Ishikawa (cell line): ENCODE measurements around the gene SLC39A13.

Source experiments
- CEBPB ChIP-seq: IDR thresholded peaks from 2 replicates; pipeline ENCODE4 v1.6.1; 2012
- CREB1 ChIP-seq: IDR thresholded peaks from 2 replicates; pipeline ENCODE4 v1.6.1; 2012; ENCODE audit warnings: low read depth
- EGR1 ChIP-seq: IDR thresholded peaks from 2 replicates; pipeline ENCODE4 v1.6.1; 2012
- EP300 ChIP-seq: IDR thresholded peaks from 2 replicates; pipeline ENCODE4 v1.6.1; 2012; ENCODE audit warnings: borderline replicate concordance
- FOXM1 ChIP-seq: IDR thresholded peaks from 2 replicates; pipeline ENCODE4 v1.6.1; 2012; ENCODE audit warnings: low read depth, borderline replicate concordance
- MAX ChIP-seq: IDR thresholded peaks from 2 replicates; pipeline ENCODE4 v1.6.1; 2012
- RAD21 ChIP-seq: IDR thresholded peaks from 2 replicates; pipeline ENCODE4 v1.6.1; 2012; ENCODE audit warnings: low read depth
- REST ChIP-seq: IDR thresholded peaks from 2 replicates; pipeline ENCODE4 v1.6.1; 2012; ENCODE audit warnings: low read depth, mild to moderate bottlenecking
- TAF1 ChIP-seq: IDR thresholded peaks from 2 replicates; pipeline ENCODE4 v1.6.1; 2012; ENCODE audit warnings: low read depth, mild to moderate bottlenecking
- TCF12 ChIP-seq: IDR thresholded peaks from 2 replicates; pipeline ENCODE4 v1.6.1; 2012; ENCODE audit warnings: low read depth
- ZBTB7A ChIP-seq: IDR thresholded peaks from 2 replicates; pipeline ENCODE4 v1.6.1; 2012; ENCODE audit warnings: low read depth

GRCh38 chr11:47391711-47392432 is 16.5 kb upstream of the SLC39A13 start:
- TF ChIP-seq REST (no peak), FOXM1 (no peak), CEBPB (no peak), MAX (no peak), TCF12 (no peak), TAF1 (no peak), RAD21 (no peak), CREB1 (no peak), EGR1 (no peak), EP300 (no peak), ZBTB7A (no peak)
